Spleen (tissue), 11 donors: ENCODE data around the gene C1QTNF1. TPM values are rescaled to one million over a fixed set of nuclear protein-coding genes. Genes with fewer than 3 reads are reported as not detected.

Source experiments
- DNase-seq: peaks from one replicate; pipeline ENCODE4 v3.0.0-alpha.2; 2020
- H3K27ac ChIP-seq, 8 donors: fragments of 200-600 bp; sonication (generic) in 7 of 8; 1 replicate in 4 of 8; 2 replicates in 4 of 8; pipeline versions ENCODE4 v1.5.0 to v1.8.0; 2016 to 2021; ENCODE audit warnings: inconsistent platforms in 4 of 8, mild to moderate bottlenecking in 4 of 8, moderate library complexity in 1 of 8
- H3K27me3 ChIP-seq, 7 donors: fragments of 200-600 bp; sonication (generic) in 6 of 7; replicated peaks in 1 of 7; 1 replicate in 4 of 7; 2 replicates in 3 of 7; pipeline versions ENCODE4 v1.5.0 to v1.8.0; 2016 to 2021; ENCODE audit warnings: inconsistent platforms in 3 of 7, mild to moderate bottlenecking in 1 of 7
- H3K36me3 ChIP-seq, 6 donors: fragments of 200-600 bp; sonication (generic) in 5 of 6; 1 replicate in 4 of 6; 2 replicates in 2 of 6; pipeline versions ENCODE4 v1.5.0 to v1.8.0; 2016 to 2021; ENCODE audit warnings: inconsistent platforms in 2 of 6
- H3K4me1 ChIP-seq, 6 donors: fragments of 200-600 bp; sonication (generic) in 5 of 6; 1 replicate in 3 of 6; 2 replicates in 3 of 6; pipeline versions ENCODE4 v1.5.0 to v1.8.0; 2016 to 2021; ENCODE audit warnings: inconsistent platforms in 3 of 6
- H3K4me3 ChIP-seq, 8 donors: fragments of 200-600 bp; sonication (generic) in 7 of 8; 1 replicate in 4 of 8; 2 replicates in 4 of 8; pipeline versions ENCODE4 v1.5.0 to v1.8.0; 2016 to 2021; ENCODE audit warnings: inconsistent platforms in 4 of 8, mild to moderate bottlenecking in 4 of 8, moderate library complexity in 2 of 8
- H3K9me3 ChIP-seq, 8 donors: fragments of 200-600 bp; sonication (generic) in 7 of 8; 1 replicate in 4 of 8; 2 replicates in 4 of 8; pipeline versions ENCODE4 v1.5.0 to v1.8.0; 2016 to 2021; ENCODE audit warnings: inconsistent platforms in 4 of 8
- POLR2A ChIP-seq, 3 donors: fragments of 450-650 bp; IDR thresholded peaks; one replicate each; pipeline ENCODE4 v1.5.1; 2017; ENCODE audit warnings: antibody characterized with exemption in 3 of 3, mild to moderate bottlenecking in 1 of 3
- POLR2AphosphoS5 ChIP-seq, 3 donors: sonication (generic); formaldehyde crosslinking; IDR thresholded peaks; one replicate each; pipeline ENCODE4 v1.5.1; 2017; ENCODE audit warnings: antibody characterized with exemption in 3 of 3
- whole genome bisulfite sequencing, 5 donors: extraction: QIAGEN DNeasy Blood & Tissue Kit in 3 of 5; methylation state at CpG; one replicate each; pipeline versions ENCODE4 v1.1.5 to v1.1.7; 2013 to 2018; 5-methylcytosine and 5-hydroxymethylcytosine counted together
- intact Hi-C: fragments of 100-400 bp; cut with DNase I; formaldehyde crosslinking; loops from one replicate; pipeline ENCODE4 v1.15.0; 2023; ENCODE audit warnings: low total_unique reads
- polyA plus RNA-seq, 3 donors: library from polyadenylated mRNA; stranded (reverse); fragments of 200-250 nt; gene quantifications; one replicate each; pipeline ENCODE4 v1.2.1, GENCODE V29; 2013
- total RNA-seq, 7 donors: library from RNA; depleted of rRNA in 3 of 7; stranded (reverse); fragments of >200 nt in 3 of 7; fragmentation: NEBNext Ultra II Directional in 4 of 7; extraction: Animal tissue kit (Norgen Biotek cat#: 25700) in 4 of 7; gene quantifications; one replicate each; pipeline versions ENCODE4 v1.1.0 to v1.2.1, GENCODE V29; 2016 to 2021
- TF ChIP-seq, protein P1 (sequence below), 11 experiments: fragments of 200-600 bp in 7 of 11; fragments of 450-650 bp in 4 of 11; sonication (generic) in 4 of 11; IDR thresholded peaks in 8 of 11; conservative IDR thresholded peaks in 3 of 11; 1 replicate in 7 of 11; 2 replicates in 4 of 11; pipeline versions ENCODE4 v1.4.0 to v1.8.0; 2016 to 2021; ENCODE audit warnings: antibody characterized with exemption in 11 of 11, inconsistent platforms in 4 of 11, mild to moderate bottlenecking in 1 of 11
- donor health status: healthy with polysubstance abuse.
- donor health status: DM: no; HTN: no; CAD: no; lungs with moderate emphysema.
- donor health status: DM: no; HTN: no; CAD: no.
- donor health status: Bipolar disorder and iron deficiency.
- donor health status: healthy.
- donor health status: DM: no; HTN: no; CAD: no.
- donor health status: DM: yes; HTN: yes; CAD: no.

C1QTNF1 gene
- total and polyA plus RNA-seq, 10 donors, result 14.7 to 101 (median 44.4) TPM

- TF ChIP-seq, protein P1, sequence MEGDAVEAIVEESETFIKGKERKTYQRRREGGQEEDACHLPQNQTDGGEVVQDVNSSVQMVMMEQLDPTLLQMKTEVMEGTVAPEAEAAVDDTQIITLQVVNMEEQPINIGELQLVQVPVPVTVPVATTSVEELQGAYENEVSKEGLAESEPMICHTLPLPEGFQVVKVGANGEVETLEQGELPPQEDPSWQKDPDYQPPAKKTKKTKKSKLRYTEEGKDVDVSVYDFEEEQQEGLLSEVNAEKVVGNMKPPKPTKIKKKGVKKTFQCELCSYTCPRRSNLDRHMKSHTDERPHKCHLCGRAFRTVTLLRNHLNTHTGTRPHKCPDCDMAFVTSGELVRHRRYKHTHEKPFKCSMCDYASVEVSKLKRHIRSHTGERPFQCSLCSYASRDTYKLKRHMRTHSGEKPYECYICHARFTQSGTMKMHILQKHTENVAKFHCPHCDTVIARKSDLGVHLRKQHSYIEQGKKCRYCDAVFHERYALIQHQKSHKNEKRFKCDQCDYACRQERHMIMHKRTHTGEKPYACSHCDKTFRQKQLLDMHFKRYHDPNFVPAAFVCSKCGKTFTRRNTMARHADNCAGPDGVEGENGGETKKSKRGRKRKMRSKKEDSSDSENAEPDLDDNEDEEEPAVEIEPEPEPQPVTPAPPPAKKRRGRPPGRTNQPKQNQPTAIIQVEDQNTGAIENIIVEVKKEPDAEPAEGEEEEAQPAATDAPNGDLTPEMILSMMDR (IDR thresholded peaks at IDR 0.05 in 8 of 11, conservative IDR thresholded peaks at IDR 0.05 in 3 of 11), result no peak
- TF ChIP-seq POLR2AphosphoS5 (IDR thresholded peaks at IDR 0.05) (no peak), POLR2A (IDR thresholded peaks at IDR 0.05) (no peak)
- peak; percentile 41 for DNase-seq
- Histone ChIP-seq H3K4me3 (no peak overlapping the region), H3K36me3 (no peaks in the 10 kb centered on the region), H3K9me3 (no peaks in the 10 kb centered on the region), H3K27me3 (no peaks in the 10 kb centered on the region), H3K27ac (peak overlapping the region in 6 of 8 donors; percentile 3 to 59 (median 27)), H3K4me1 (peaks cover 0 to 37% (median 17%) of the 10 kb centered on the region in 6 donors)
- intact Hi-C loops, result no loop called here
- WGBS, 5 donors, result 47 to 72% (median 54%) methylated on average over 8 of the region's 8 CpGs
Measured at GRCh38 chr17:79038545-79039135, 14.7 kb downstream of the C1QTNF1 start.

DNA sequence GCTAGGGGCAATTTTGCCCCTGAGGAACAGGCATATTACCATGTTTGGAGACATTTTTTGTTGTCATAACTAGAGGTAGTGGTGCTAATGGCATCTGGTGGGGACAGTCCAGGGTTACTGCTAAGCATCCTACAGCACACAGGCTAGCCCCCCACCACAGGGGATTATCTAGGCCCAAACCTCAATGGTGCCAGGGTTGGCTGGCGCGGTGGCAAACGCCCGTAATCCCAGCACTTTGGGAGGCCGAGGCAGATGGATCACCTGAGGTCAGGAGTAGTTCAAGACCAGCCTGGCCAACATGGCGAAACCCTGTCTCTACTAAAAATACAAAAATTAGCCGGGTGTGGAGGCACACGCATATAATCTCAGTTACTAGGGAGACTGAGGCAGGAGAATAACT is 15.2 kb downstream of the C1QTNF1 start:
- no peaks in the 10 kb centered on the region for H3K36me3 ChIP-seq
- intact Hi-C loops, result no loop called here
- H3K27me3 ChIP-seq, result peaks cover 0 to 3% (median 0%) of the 10 kb centered on the region in 7 donors
- H3K4me3 ChIP-seq, result no peak overlapping the region
- DNase-seq, result peak; percentile 12
- peak overlapping the region in 3 of 8 donors; percentile 26 to 59 (median 39) for H3K27ac ChIP-seq
- peaks cover 0 to 42% (median 17%) of the 10 kb centered on the region in 6 donors for H3K4me1 ChIP-seq
- WGBS, 5 donors, result 79 to 98% (median 96%) methylated on average over 8 of the region's 8 CpGs
- H3K9me3 ChIP-seq, result no peaks in the 10 kb centered on the region
- TF ChIP-seq, protein P1 (IDR thresholded peaks at IDR 0.05 in 8 of 11, conservative IDR thresholded peaks at IDR 0.05 in 3 of 11), result no peak
- no peak for TF ChIP-seq POLR2A (IDR thresholded peaks at IDR 0.05)
- no peak for TF ChIP-seq POLR2AphosphoS5 (IDR thresholded peaks at IDR 0.05)

DNA sequence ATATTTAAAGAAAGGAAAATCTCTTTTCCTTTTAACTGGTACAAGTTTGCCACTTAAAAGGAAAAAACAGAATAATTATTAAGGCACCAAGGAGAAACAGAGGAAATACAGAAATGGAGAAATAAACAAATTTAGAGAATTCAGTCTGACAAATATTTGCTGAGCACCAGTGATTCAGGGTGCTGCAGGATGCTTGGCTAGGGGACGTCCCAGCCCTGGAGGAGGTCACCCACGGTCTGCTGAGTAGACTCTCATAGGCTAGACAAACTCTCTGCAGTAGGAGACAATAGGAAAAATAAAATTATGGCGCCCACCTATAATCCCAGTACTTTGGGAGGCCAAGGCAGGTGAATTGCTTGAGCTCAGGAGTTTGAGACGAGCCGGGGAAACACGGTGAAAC is 15.9 kb downstream of the C1QTNF1 start:
- Histone ChIP-seq H3K27me3 (peaks cover 0 to 9% (median 0%) of the 10 kb centered on the region in 7 donors), H3K27ac (no peak overlapping the region), H3K9me3 (no peaks in the 10 kb centered on the region), H3K4me1 (peaks cover 0 to 50% (median 21%) of the 10 kb centered on the region in 6 donors), H3K36me3 (no peaks in the 10 kb centered on the region), H3K4me3 (no peak overlapping the region)
- TF ChIP-seq POLR2AphosphoS5 (IDR thresholded peaks at IDR 0.05) (no peak), POLR2A (IDR thresholded peaks at IDR 0.05) (no peak)
- TF ChIP-seq, protein P1 (IDR thresholded peaks at IDR 0.05 in 8 of 11, conservative IDR thresholded peaks at IDR 0.05 in 3 of 11), result no peak
- intact Hi-C loops, result no loop called here
- peak; percentile 14 for DNase-seq
- 85 to 90% (median 88%) methylated on average over 6 of the region's 6 CpGs for WGBS, 5 donors

- WGBS, 5 donors, result 87 to 94% (median 90%) methylated on average over 11 to 13 of the region's 13 CpGs
- intact Hi-C loops, result no loop called here
- no peak overlapping the region for H3K27ac ChIP-seq
- TF ChIP-seq POLR2AphosphoS5 (IDR thresholded peaks at IDR 0.05) (no peak), POLR2A (IDR thresholded peaks at IDR 0.05) (no peak)
- TF ChIP-seq, protein P1 (IDR thresholded peaks at IDR 0.05 in 8 of 11, conservative IDR thresholded peaks at IDR 0.05 in 3 of 11), result no peak
- H3K27me3 ChIP-seq, result peaks cover 0 to 19% (median 0%) of the 10 kb centered on the region in 7 donors
- DNase-seq, result peak; percentile 50
- no peaks in the 10 kb centered on the region for H3K9me3 ChIP-seq
- no peaks in the 10 kb centered on the region for H3K36me3 ChIP-seq
- peaks cover 7 to 56% (median 25%) of the 10 kb centered on the region in 6 donors for H3K4me1 ChIP-seq
- H3K4me3 ChIP-seq, result no peak overlapping the region
Measured at GRCh38 chr17:79041041-79041570, 17.1 kb downstream of the C1QTNF1 start.
